GM23338 (cell line): ENCODE results near the gene SLC48A1.

Experiments
- CREB1 ChIP-seq: fragments of 250-450 bp; sonication (Bioruptor Pico); IDR thresholded peaks from 2 replicates; pipeline ENCODE4 v1.5.0; 2020; ENCODE audit warnings: low read depth, mild to moderate bottlenecking, moderate library complexity
- ETS1 ChIP-seq: IDR thresholded peaks from 2 replicates; pipeline ENCODE4 v1.6.1; 2016; ENCODE audit warnings: antibody characterized with exemption
- EZH2 ChIP-seq: fragments of 200-600 bp; sonication (generic); IDR thresholded peaks from one replicate; pipeline ENCODE4 v1.8.0; 2017; ENCODE audit warnings: antibody characterized with exemption, mild to moderate bottlenecking, low read depth; ENCODE audit not compliant: unreplicated experiment
- EZH2phosphoT487 ChIP-seq: fragments of 200-600 bp; sonication (generic); IDR thresholded peaks from one replicate; pipeline ENCODE4 v1.8.1; 2018; ENCODE audit warnings: antibody characterized with exemption; ENCODE audit not compliant: unreplicated experiment
- JUNB ChIP-seq: IDR thresholded peaks from one replicate; pipeline ENCODE4 v1.6.1; 2016; ENCODE audit warnings: antibody characterized with exemption; ENCODE audit not compliant: unreplicated experiment
- NANOG ChIP-seq: IDR thresholded peaks from 2 replicates; pipeline ENCODE4 v1.6.1; 2016; ENCODE audit warnings: antibody characterized with exemption, borderline replicate concordance
- POLR2AphosphoS5 ChIP-seq: IDR thresholded peaks from 2 replicates; pipeline ENCODE4 v1.6.1; 2016; ENCODE audit warnings: antibody characterized with exemption, low read depth
- REST ChIP-seq: IDR thresholded peaks from one replicate; pipeline ENCODE4 v1.6.1; 2018; ENCODE audit warnings: antibody characterized with exemption; ENCODE audit not compliant: unreplicated experiment
- ZNF331 ChIP-seq: fragments of 250-450 bp; sonication (Bioruptor Pico); IDR thresholded peaks from 2 replicates; pipeline ENCODE4 v1.5.0; 2020; ENCODE audit warnings: low read depth, mild to moderate bottlenecking, moderate library complexity
- TF ChIP-seq, protein P1 (sequence below), 2 experiments: fragments of 200-600 bp in 1 of 2; sonication (generic) in 1 of 2; conservative IDR thresholded peaks; 2 replicates each; pipeline versions ENCODE4 v1.5.1 to v1.6.1; 2016 to 2017; ENCODE audit warnings: antibody characterized with exemption in 2 of 2, low read depth in 2 of 2, mild to moderate bottlenecking in 2 of 2, moderate library complexity in 1 of 2

DNA sequence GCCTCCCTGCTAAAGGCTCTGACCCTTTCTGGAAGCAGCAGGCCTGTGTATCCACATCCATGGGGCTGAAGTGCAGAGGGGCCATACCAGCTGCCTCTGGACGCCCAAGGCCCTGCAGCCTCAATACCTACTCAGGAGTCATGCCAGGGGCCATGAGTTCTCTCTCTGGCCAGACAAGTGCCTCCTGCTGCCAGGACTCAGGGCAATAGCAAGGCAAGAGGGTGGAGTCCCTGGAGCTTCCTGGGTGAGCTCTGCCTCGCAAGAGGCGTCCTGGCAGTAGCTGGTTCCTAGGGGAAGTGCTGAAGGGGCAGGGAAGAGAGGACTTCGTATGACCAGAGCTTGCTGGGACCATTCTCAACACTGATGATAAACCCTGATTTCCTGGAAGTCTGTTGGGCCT lies 36.8 kb upstream of the SLC48A1 start:
- no peak for TF ChIP-seq POLR2AphosphoS5
- no peak for TF ChIP-seq JUNB
- TF ChIP-seq, protein P1, sequence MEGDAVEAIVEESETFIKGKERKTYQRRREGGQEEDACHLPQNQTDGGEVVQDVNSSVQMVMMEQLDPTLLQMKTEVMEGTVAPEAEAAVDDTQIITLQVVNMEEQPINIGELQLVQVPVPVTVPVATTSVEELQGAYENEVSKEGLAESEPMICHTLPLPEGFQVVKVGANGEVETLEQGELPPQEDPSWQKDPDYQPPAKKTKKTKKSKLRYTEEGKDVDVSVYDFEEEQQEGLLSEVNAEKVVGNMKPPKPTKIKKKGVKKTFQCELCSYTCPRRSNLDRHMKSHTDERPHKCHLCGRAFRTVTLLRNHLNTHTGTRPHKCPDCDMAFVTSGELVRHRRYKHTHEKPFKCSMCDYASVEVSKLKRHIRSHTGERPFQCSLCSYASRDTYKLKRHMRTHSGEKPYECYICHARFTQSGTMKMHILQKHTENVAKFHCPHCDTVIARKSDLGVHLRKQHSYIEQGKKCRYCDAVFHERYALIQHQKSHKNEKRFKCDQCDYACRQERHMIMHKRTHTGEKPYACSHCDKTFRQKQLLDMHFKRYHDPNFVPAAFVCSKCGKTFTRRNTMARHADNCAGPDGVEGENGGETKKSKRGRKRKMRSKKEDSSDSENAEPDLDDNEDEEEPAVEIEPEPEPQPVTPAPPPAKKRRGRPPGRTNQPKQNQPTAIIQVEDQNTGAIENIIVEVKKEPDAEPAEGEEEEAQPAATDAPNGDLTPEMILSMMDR (conservative IDR thresholded peaks at IDR 0.05; ENCODE audit: low read depth in 2 of 2): no peak
- TF ChIP-seq EZH2phosphoT487: no peak
- no peak for TF ChIP-seq REST
- no peak for TF ChIP-seq EZH2
- TF ChIP-seq CREB1 (CRISPR knock-in tag): no peak
- TF ChIP-seq ETS1: no peak
- TF ChIP-seq ZNF331 (CRISPR knock-in tag): no peak
- no peak for TF ChIP-seq NANOG
